ENCODE results near the gene HEATR5A. TPM values are rescaled to one million over a fixed set of nuclear protein-coding genes. Genes with fewer than 3 reads are reported as not detected.
"Not testable (repeated sequence)": the region's sequence is repeated elsewhere in the genome, so short reads cannot be mapped to it uniquely, and the experiment has no call there.

The HEATR5A gene
- total RNA-seq, 1 donor from 2014 or later = 40.7 TPM

- Histone ChIP-seq H3K27ac (ENCODE audit: low read depth, low read length) (no peak overlapping the region), H3K27me3 (ENCODE audit: control insufficient read depth in 3 of 3, insufficient read depth in 3 of 3, low read length in 3 of 3) (no peaks in the 10 kb centered on the region), H3K36me3 (ENCODE audit: control insufficient read depth in 3 of 3, insufficient read depth in 3 of 3, low read length in 3 of 3) (no peaks in the 10 kb centered on the region), H3K9me3 (ENCODE audit: control insufficient read depth in 3 of 3, low read length in 3 of 3) (no peaks in the 10 kb centered on the region), H3K4me1 (ENCODE audit: control insufficient read depth in 3 of 3, insufficient read depth in 3 of 3, low read length in 3 of 3) (no peaks in the 10 kb centered on the region), H3K9ac (ENCODE audit: low read depth in 1 of 3, low read length in 3 of 3) (no peak overlapping the region), H3K4me3 (ENCODE audit: low read length in 3 of 3) (no peak overlapping the region)
These were observed 143.3 kb downstream of the HEATR5A start for GRCh38 chr14:31277085-31277484.

- H3K4me1 ChIP-seq (ENCODE audit: control insufficient read depth in 3 of 3, insufficient read depth in 3 of 3, low read length in 3 of 3); H3K9ac ChIP-seq (ENCODE audit: low read depth in 1 of 3, low read length in 3 of 3); H3K36me3 ChIP-seq (ENCODE audit: control insufficient read depth in 3 of 3, insufficient read depth in 3 of 3, low read length in 3 of 3); H3K9me3 ChIP-seq (ENCODE audit: control insufficient read depth in 3 of 3, low read length in 3 of 3); H3K4me3 ChIP-seq (ENCODE audit: low read length in 3 of 3); H3K27me3 ChIP-seq (ENCODE audit: control insufficient read depth in 3 of 3, insufficient read depth in 3 of 3, low read length in 3 of 3); H3K27ac ChIP-seq (ENCODE audit: low read depth, low read length): not testable (repeated sequence)
These were observed 143.9 kb downstream of the HEATR5A start for GRCh38 chr14:31276417-31276816.

- Histone ChIP-seq H3K36me3 (ENCODE audit: control insufficient read depth in 3 of 3, insufficient read depth in 3 of 3, low read length in 3 of 3) (no peaks in the 10 kb centered on the region), H3K9ac (ENCODE audit: low read depth in 1 of 3, low read length in 3 of 3) (no peak overlapping the region), H3K4me1 (ENCODE audit: control insufficient read depth in 3 of 3, insufficient read depth in 3 of 3, low read length in 3 of 3) (no peaks in the 10 kb centered on the region), H3K27me3 (ENCODE audit: control insufficient read depth in 3 of 3, insufficient read depth in 3 of 3, low read length in 3 of 3) (no peaks in the 10 kb centered on the region), H3K4me3 (ENCODE audit: low read length in 3 of 3) (no peak overlapping the region), H3K27ac (ENCODE audit: low read depth, low read length) (no peak overlapping the region), H3K9me3 (ENCODE audit: control insufficient read depth in 3 of 3, low read length in 3 of 3) (no peaks in the 10 kb centered on the region)
These were observed 144.6 kb downstream of the HEATR5A start for GRCh38 chr14:31275731-31276130.

GRCh38 chr14:31271648-31272047, 148.7 kb downstream of the HEATR5A start:
- H3K9ac ChIP-seq (ENCODE audit: low read depth in 1 of 3, low read length in 3 of 3) = no peak overlapping the region

GRCh38 chr14:31270196-31270772, 150.1 kb downstream of the HEATR5A start:
- H3K27me3 ChIP-seq (ENCODE audit: control insufficient read depth in 3 of 3, insufficient read depth in 3 of 3, low read length in 3 of 3) = no peaks in the 10 kb centered on the region
- peaks cover 0 to 2% (median 0%) of the 10 kb centered on the region in 3 donors for H3K4me1 ChIP-seq (ENCODE audit: control insufficient read depth in 3 of 3, insufficient read depth in 3 of 3, low read length in 3 of 3)
- no peak overlapping the region for H3K27ac ChIP-seq (ENCODE audit: low read depth, low read length)
- peaks cover 0 to 2% (median 2%) of the 10 kb centered on the region in 3 donors for H3K9me3 ChIP-seq (ENCODE audit: control insufficient read depth in 3 of 3, low read length in 3 of 3)
- H3K9ac ChIP-seq (ENCODE audit: low read depth in 1 of 3, low read length in 3 of 3) = no peak overlapping the region
- no peak overlapping the region for H3K4me3 ChIP-seq (ENCODE audit: low read length in 3 of 3)
- H3K36me3 ChIP-seq (ENCODE audit: control insufficient read depth in 3 of 3, insufficient read depth in 3 of 3, low read length in 3 of 3) = no peaks in the 10 kb centered on the region

More at GRCh38 chr14:31271648-31272047, 148.7 kb downstream of the HEATR5A start:
- H3K4me1 ChIP-seq (ENCODE audit: control insufficient read depth in 3 of 3, insufficient read depth in 3 of 3, low read length in 3 of 3) = no peaks in the 10 kb centered on the region
- H3K9me3 ChIP-seq (ENCODE audit: control insufficient read depth in 3 of 3, low read length in 3 of 3) = peaks cover 0 to 2% (median 2%) of the 10 kb centered on the region in 3 donors
- no peaks in the 10 kb centered on the region for H3K36me3 ChIP-seq (ENCODE audit: control insufficient read depth in 3 of 3, insufficient read depth in 3 of 3, low read length in 3 of 3)
- no peak overlapping the region for H3K27ac ChIP-seq (ENCODE audit: low read depth, low read length)
- no peaks in the 10 kb centered on the region for H3K27me3 ChIP-seq (ENCODE audit: control insufficient read depth in 3 of 3, insufficient read depth in 3 of 3, low read length in 3 of 3)
- H3K4me3 ChIP-seq (ENCODE audit: low read length in 3 of 3) = no peak overlapping the region

GRCh38 chr14:31269634-31270195, 150.6 kb downstream of the HEATR5A start:
- no peaks in the 10 kb centered on the region for H3K36me3 ChIP-seq (ENCODE audit: control insufficient read depth in 3 of 3, insufficient read depth in 3 of 3, low read length in 3 of 3)
- H3K9me3 ChIP-seq (ENCODE audit: control insufficient read depth in 3 of 3, low read length in 3 of 3) = peaks cover 0 to 2% (median 2%) of the 10 kb centered on the region in 3 donors
- H3K4me3 ChIP-seq (ENCODE audit: low read length in 3 of 3) = no peak overlapping the region
- H3K27ac ChIP-seq (ENCODE audit: low read depth, low read length) = no peak overlapping the region
- no peak overlapping the region for H3K9ac ChIP-seq (ENCODE audit: low read depth in 1 of 3, low read length in 3 of 3)
- peaks cover 0 to 2% (median 0%) of the 10 kb centered on the region in 3 donors for H3K4me1 ChIP-seq (ENCODE audit: control insufficient read depth in 3 of 3, insufficient read depth in 3 of 3, low read length in 3 of 3)
- no peaks in the 10 kb centered on the region for H3K27me3 ChIP-seq (ENCODE audit: control insufficient read depth in 3 of 3, insufficient read depth in 3 of 3, low read length in 3 of 3)

- H3K36me3 ChIP-seq (ENCODE audit: control insufficient read depth in 3 of 3, insufficient read depth in 3 of 3, low read length in 3 of 3) = no peaks in the 10 kb centered on the region
- H3K27ac ChIP-seq (ENCODE audit: low read depth, low read length) = no peak overlapping the region
- H3K9me3 ChIP-seq (ENCODE audit: control insufficient read depth in 3 of 3, low read length in 3 of 3) = peaks cover 0 to 2% (median 2%) of the 10 kb centered on the region in 3 donors
- no peak overlapping the region for H3K4me3 ChIP-seq (ENCODE audit: low read length in 3 of 3)
- no peak overlapping the region for H3K9ac ChIP-seq (ENCODE audit: low read depth in 1 of 3, low read length in 3 of 3)
- H3K27me3 ChIP-seq (ENCODE audit: control insufficient read depth in 3 of 3, insufficient read depth in 3 of 3, low read length in 3 of 3) = no peaks in the 10 kb centered on the region
- peaks cover 2 to 11% (median 6%) of the 10 kb centered on the region in 3 donors for H3K4me1 ChIP-seq (ENCODE audit: control insufficient read depth in 3 of 3, insufficient read depth in 3 of 3, low read length in 3 of 3)
These were observed 152.1 kb downstream of the HEATR5A start for GRCh38 chr14:31268216-31268615.

GRCh38 chr14:31266437-31267331, 153.7 kb downstream of the HEATR5A start:
- Histone ChIP-seq H3K27me3 (ENCODE audit: control insufficient read depth in 3 of 3, insufficient read depth in 3 of 3, low read length in 3 of 3) (no peaks in the 10 kb centered on the region), H3K27ac (ENCODE audit: low read depth, low read length) (no peak overlapping the region), H3K4me1 (ENCODE audit: control insufficient read depth in 3 of 3, insufficient read depth in 3 of 3, low read length in 3 of 3) (peaks cover 10 to 21% (median 14%) of the 10 kb centered on the region in 3 donors), H3K4me3 (ENCODE audit: low read length in 3 of 3) (no peak overlapping the region), H3K9me3 (ENCODE audit: control insufficient read depth in 3 of 3, low read length in 3 of 3) (peaks cover 0 to 2% (median 2%) of the 10 kb centered on the region in 3 donors), H3K9ac (ENCODE audit: low read depth in 1 of 3, low read length in 3 of 3) (no peak overlapping the region), H3K36me3 (ENCODE audit: control insufficient read depth in 3 of 3, insufficient read depth in 3 of 3, low read length in 3 of 3) (no peaks in the 10 kb centered on the region)

GRCh38 chr14:31265701-31266398, 154.5 kb downstream of the HEATR5A start:
- peaks cover 11 to 22% (median 14%) of the 10 kb centered on the region in 3 donors for H3K4me1 ChIP-seq (ENCODE audit: control insufficient read depth in 3 of 3, insufficient read depth in 3 of 3, low read length in 3 of 3)
- H3K27me3 ChIP-seq (ENCODE audit: control insufficient read depth in 3 of 3, insufficient read depth in 3 of 3, low read length in 3 of 3) = no peaks in the 10 kb centered on the region
- no peak overlapping the region for H3K27ac ChIP-seq (ENCODE audit: low read depth, low read length)
- peaks cover 0 to 2% (median 2%) of the 10 kb centered on the region in 3 donors for H3K9me3 ChIP-seq (ENCODE audit: control insufficient read depth in 3 of 3, low read length in 3 of 3)
- H3K9ac ChIP-seq (ENCODE audit: low read depth in 1 of 3, low read length in 3 of 3) = no peak overlapping the region
- no peak overlapping the region for H3K4me3 ChIP-seq (ENCODE audit: low read length in 3 of 3)
- H3K36me3 ChIP-seq (ENCODE audit: control insufficient read depth in 3 of 3, insufficient read depth in 3 of 3, low read length in 3 of 3) = no peaks in the 10 kb centered on the region

Measured in skeletal muscle tissue (tissue), 4 donors.